Endothelial cell (in vitro differentiated cells): ENCODE data around the gene TBXA2R. TPM values are rescaled to one million over a fixed set of nuclear protein-coding genes. Genes with fewer than 3 reads are reported as not detected.
"Not testable (repeated sequence)": the region's sequence is repeated elsewhere in the genome, so short reads cannot be mapped to it uniquely, and the experiment has no call there.

Source experiments
- DNase-seq: peaks from one replicate; pipeline ENCODE4 v3.0.0; 2021; ENCODE audit warnings: low spot score
- H3K27ac Mint-ChIP-seq: one replicate; pipeline ENCODE4 v1.8.0; 2021; ENCODE audit warnings: mixed read lengths, inconsistent platforms; ENCODE audit not compliant: unreplicated experiment
- H3K27me3 Mint-ChIP-seq: one replicate; pipeline ENCODE4 v1.8.0; 2021; ENCODE audit warnings: mild to moderate bottlenecking, moderate library complexity, mixed read lengths, inconsistent platforms; ENCODE audit not compliant: unreplicated experiment
- H3K36me3 Mint-ChIP-seq: one replicate; pipeline ENCODE4 v1.8.0; 2021; ENCODE audit warnings: mild to moderate bottlenecking, low read depth, mixed read lengths, inconsistent platforms; ENCODE audit not compliant: unreplicated experiment
- H3K4me1 Mint-ChIP-seq: one replicate; pipeline ENCODE4 v1.8.0; 2021; ENCODE audit warnings: mild to moderate bottlenecking, mixed read lengths, inconsistent platforms; ENCODE audit not compliant: unreplicated experiment
- H3K4me3 Mint-ChIP-seq: one replicate; pipeline ENCODE4 v1.8.0; 2021; ENCODE audit warnings: mild to moderate bottlenecking, mixed read lengths, inconsistent platforms; ENCODE audit not compliant: unreplicated experiment
- H3K9me3 Mint-ChIP-seq: one replicate; pipeline ENCODE4 v1.8.0; 2021; ENCODE audit warnings: mixed read lengths, inconsistent platforms; ENCODE audit not compliant: unreplicated experiment
- CTCF ChIP-seq: fragments of 200-600 bp; sonication (generic); IDR thresholded peaks from one replicate; pipeline ENCODE4 v1.5.0; 2021; ENCODE audit warnings: antibody characterized with exemption; ENCODE audit not compliant: unreplicated experiment
- total RNA-seq: library from RNA; stranded (reverse); fragmentation: NEBNext Ultra II Directional; extraction: Animal tissue kit (Norgen Biotek cat#: 25700); gene quantifications from one replicate; pipeline ENCODE4 v1.2.1, GENCODE V29; 2021; ENCODE audit not compliant: unreplicated experiment

Gene TBXA2R
- total RNA-seq, 1 donor from 2014 or later = 7.3 TPM

DNA sequence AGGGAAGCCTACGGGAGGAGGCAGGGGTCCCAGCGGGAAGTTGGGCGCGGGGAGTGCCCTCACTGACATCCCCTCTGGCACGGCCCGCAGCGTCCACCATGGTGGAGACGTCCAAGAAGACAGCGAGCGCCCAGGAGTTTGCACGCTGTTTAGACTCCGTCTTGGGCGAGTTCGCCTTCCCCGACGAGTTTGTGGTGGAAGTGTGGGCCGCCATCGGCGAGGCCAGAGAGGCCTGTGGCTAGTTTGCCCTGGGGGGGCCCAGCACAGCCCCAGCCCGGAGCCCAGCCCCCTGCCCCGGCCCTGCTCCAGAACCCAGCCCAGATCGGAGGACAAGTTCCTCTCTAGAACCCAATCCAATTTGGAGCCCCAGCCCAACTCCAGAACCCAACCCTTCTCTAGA is 16.7 kb downstream of the TBXA2R start:
- H3K4me3 Mint-ChIP-seq = no peak overlapping the region
- DNase-seq = no peak
- H3K36me3 Mint-ChIP-seq = peaks cover 9% of the 10 kb centered on the region
- H3K27ac Mint-ChIP-seq = no peak overlapping the region
- peaks cover 4% of the 10 kb centered on the region for H3K27me3 Mint-ChIP-seq
- no peaks in the 10 kb centered on the region for H3K9me3 Mint-ChIP-seq
- H3K4me1 Mint-ChIP-seq = no peaks in the 10 kb centered on the region
- no peak for TF ChIP-seq CTCF

DNA sequence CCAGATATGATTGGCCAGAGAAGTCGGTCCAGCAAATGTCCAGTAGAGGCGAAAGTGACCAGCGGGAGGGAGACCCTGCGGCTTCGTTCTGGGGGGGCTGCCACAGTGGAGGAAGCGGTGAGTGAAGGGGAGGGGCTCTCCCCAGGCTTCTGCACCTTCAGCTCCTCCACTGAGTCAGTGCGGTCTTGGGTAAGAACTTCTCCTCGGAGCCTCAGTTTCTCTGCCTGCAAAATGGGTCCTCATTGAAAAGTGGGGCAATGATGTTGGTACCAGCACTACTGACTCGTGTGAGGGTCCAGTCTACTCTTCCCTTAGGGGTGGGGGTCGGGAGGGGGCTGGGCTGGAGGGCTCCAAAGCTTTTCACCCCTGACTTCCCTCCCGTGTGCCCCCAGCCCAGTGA is 17.2 kb downstream of the TBXA2R start:
- Mint-ChIP-seq H3K4me3 (no peak overlapping the region), H3K27me3 (peaks cover 4% of the 10 kb centered on the region), H3K4me1 (no peaks in the 10 kb centered on the region), H3K9me3 (no peaks in the 10 kb centered on the region), H3K36me3 (peaks cover 9% of the 10 kb centered on the region), H3K27ac (no peak overlapping the region)
- no peak for DNase-seq
- TF ChIP-seq CTCF = no peak

- Mint-ChIP-seq H3K36me3 (peaks cover 9% of the 10 kb centered on the region), H3K9me3 (no peaks in the 10 kb centered on the region), H3K27me3 (peaks cover 1% of the 10 kb centered on the region), H3K4me1 (no peaks in the 10 kb centered on the region), H3K4me3 (no peak overlapping the region), H3K27ac (no peak overlapping the region)
- no peak for DNase-seq
- TF ChIP-seq CTCF = no peak
Observed at GRCh38 chr19:3586707-3587346, 19.8 kb downstream of the TBXA2R start.

- Mint-ChIP-seq H3K4me3 (no peak overlapping the region), H3K27ac (no peak overlapping the region), H3K9me3 (no peaks in the 10 kb centered on the region), H3K36me3 (peaks cover 3% of the 10 kb centered on the region), H3K4me1 (no peaks in the 10 kb centered on the region), H3K27me3 (peaks cover 1% of the 10 kb centered on the region)
- peak; percentile 61 for DNase-seq
- TF ChIP-seq CTCF = peak; percentile 75
Observed at GRCh38 chr19:3586127-3586626, 20.5 kb downstream of the TBXA2R start.

DNA sequence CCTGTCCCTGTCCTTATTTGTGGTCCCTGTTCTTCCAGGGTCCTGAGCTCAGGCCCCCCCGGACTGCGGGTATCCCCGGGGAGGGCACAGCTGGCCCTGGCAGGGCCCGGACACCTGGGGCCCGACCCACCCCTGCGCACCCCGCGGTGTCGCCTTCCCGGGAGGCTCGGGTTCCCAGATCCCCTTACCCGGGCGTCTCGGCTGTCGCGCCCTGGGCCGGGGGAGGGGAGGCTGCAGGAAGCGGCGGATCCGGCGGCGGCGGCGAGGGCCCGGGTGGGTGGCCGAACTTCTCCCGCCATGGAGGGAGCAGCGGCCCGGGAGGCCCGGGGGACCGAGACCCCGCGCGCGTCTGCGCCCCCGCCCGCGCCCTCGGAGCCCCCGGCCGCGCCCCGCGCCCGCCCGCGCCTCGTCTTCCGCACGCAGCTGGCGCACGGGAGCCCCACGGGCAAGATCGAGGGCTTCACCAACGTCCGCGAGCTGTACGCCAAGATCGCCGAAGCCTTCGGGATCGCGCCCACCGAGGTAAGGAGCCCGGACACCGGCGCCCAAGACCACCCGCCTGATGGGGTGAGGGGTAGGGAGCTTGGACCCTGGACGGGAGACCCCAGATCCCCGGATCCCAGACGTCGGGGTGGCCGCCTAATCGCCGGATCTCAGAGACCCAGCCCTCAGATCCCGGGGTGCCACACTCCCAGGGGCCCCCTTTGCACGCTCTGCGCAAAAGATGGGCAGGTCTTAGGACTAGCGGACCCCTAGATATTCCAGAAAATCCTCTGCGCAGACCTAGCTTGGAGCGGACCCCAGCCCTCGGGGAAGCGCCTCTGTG is 21.2 kb downstream of the TBXA2R start, which contains the start of gene GIPC3:
TSS of gene GIPC3 (plus strand) at position 178 of the 826 bp plus-strand sequence. CDS start at position 298, 120 bp downstream.
- TF ChIP-seq CTCF = no peak
- H3K4me1 Mint-ChIP-seq = no peaks in the 10 kb centered on the region
- no peak within 1 kb of the TSS for H3K4me3 Mint-ChIP-seq
- H3K9me3 Mint-ChIP-seq = no peaks in the 10 kb centered on the region
- peaks cover 1% of the 10 kb centered on the region for H3K27me3 Mint-ChIP-seq
- H3K36me3 Mint-ChIP-seq = peaks cover 3% of the 10 kb centered on the region
- H3K27ac Mint-ChIP-seq = no peak within 1 kb of the TSS
- DNase-seq = peak; percentile 39

- H3K36me3 Mint-ChIP-seq, H3K27ac Mint-ChIP-seq, H3K4me3 Mint-ChIP-seq, H3K9me3 Mint-ChIP-seq, DNase-seq, H3K4me1 Mint-ChIP-seq, H3K27me3 Mint-ChIP-seq: not testable (repeated sequence)
Observed at GRCh38 chr19:3584036-3584802, 22.5 kb downstream of the TBXA2R start.

DNA sequence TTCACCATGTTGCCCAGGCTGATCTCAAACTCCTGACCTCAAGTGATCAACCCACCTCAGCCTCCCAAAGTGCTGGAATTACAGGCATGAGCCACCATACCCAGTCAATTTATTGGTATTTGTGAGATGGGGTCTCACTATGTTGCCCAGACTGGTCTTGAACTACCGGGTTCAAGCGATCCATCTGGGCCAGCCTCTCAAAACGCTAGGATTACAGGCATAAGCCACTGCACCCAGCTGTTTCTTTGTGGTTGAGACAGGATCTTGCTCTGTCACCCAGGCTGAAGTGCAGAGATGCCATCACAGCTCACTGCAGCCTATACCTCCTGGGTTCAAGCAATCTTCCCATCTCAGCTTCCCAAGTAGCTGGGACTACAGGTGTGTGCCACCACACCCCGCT is 24.9 kb downstream of the TBXA2R start:
- not testable (repeated sequence) for H3K4me3 Mint-ChIP-seq, H3K36me3 Mint-ChIP-seq, DNase-seq, H3K9me3 Mint-ChIP-seq, H3K27ac Mint-ChIP-seq, H3K4me1 Mint-ChIP-seq
- peaks cover 14% of the 10 kb centered on the region for H3K27me3 Mint-ChIP-seq
